ENCODE results near the gene MS4A10. TPM values are rescaled to one million over a fixed set of nuclear protein-coding genes. Genes with fewer than 3 reads are reported as not detected.

The MS4A10 gene
- total and polyA plus RNA-seq, 10 of the 15 experiments (the other 5 are each of a cell fraction or from before 2014, with no cell fraction given): not detected

DNA sequence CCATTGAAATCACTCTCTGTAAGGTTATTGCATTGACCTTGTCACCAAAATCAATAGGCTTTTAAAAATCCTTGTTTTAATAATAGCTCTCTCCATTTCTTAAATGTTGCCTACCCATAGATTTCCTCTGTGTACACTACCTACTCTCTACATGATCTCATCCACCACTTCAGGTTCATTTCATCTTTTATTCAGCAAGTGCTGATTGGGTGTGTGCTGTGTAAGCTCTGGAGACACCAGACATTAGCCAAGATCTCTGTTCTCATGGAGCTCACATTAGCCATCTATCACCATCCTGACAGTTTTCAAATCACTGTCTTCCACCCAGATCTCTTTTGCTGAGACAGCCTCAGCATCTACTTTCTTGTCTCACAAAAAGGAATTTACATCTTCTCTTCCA lies 4.4 kb upstream of the MS4A10 start:
- no peaks in the 10 kb centered on the region for H3K36me3 ChIP-seq (ENCODE audit: control insufficient read depth in 2 of 2, insufficient read depth in 2 of 2, low read length in 1 of 2)
- no TSS peak for BruUV-seq (replicated peaks)
- no peaks in the 10 kb centered on the region for H4K20me1 ChIP-seq (ENCODE audit: control insufficient read depth, insufficient read depth)
- in situ Hi-C loops (cut with MboI) (no loop called here), intact Hi-C loops (cut with micrococcal nuclease; ENCODE audit: unreplicated experiment) (no loop called here)
- H3K4me1 ChIP-seq (ENCODE audit: control insufficient read depth, insufficient read depth, low read length): peaks cover 7% of the 10 kb centered on the region
- RAD21 ChIA-PET (ENCODE audit: unreplicated experiment): interaction anchor here (1.0 to 1.9 kb wide), 4 partner anchors 9 to 42 kb away, joined by 3 to 8 read pairs (median 6); no protein-coding TSS in a partner anchor
- no peak overlapping the region for H3K27ac ChIP-seq (ENCODE audit: control insufficient read depth, insufficient read depth)
- no peak overlapping the region for H3K9ac ChIP-seq (ENCODE audit: control insufficient read depth, insufficient read depth, low read length)
- ATAC-seq (no peak), DNase-seq (ENCODE audit: low read depth, low spot score) (no peak), FAIRE-seq (no peak)
- CTCF ChIA-PET: interaction anchor here (1.0 to 9.3 kb wide), 4 partner anchors 10 to 119 kb away, joined by 3 to 184 read pairs (median 31); no protein-coding TSS in a partner anchor
- no peaks in the 10 kb centered on the region for H3K79me2 ChIP-seq (ENCODE audit: control insufficient read depth, insufficient read depth, low read length)
- H3K9me3 ChIP-seq (replicated peaks; ENCODE audit: control insufficient read depth, insufficient read depth, low read length): no peaks in the 10 kb centered on the region
- no peak overlapping the region for H2AFZ ChIP-seq (ENCODE audit: control insufficient read depth, low read depth, low read length)
- TF ChIP-seq ETV6 (conservative IDR thresholded peaks at IDR 0.05 in 1 of 2, IDR thresholded peaks at IDR 0.05 in 1 of 2; ENCODE audit: borderline replicate concordance in 1 of 2, low read depth in 1 of 2): no peak
- TF ChIP-seq ZSCAN29 (IDR thresholded peaks at IDR 0.05): no peak
- no peak for TF ChIP-seq RUNX3 (IDR thresholded peaks at IDR 0.05; ENCODE audit: low read length)
- TF ChIP-seq, protein P1, sequence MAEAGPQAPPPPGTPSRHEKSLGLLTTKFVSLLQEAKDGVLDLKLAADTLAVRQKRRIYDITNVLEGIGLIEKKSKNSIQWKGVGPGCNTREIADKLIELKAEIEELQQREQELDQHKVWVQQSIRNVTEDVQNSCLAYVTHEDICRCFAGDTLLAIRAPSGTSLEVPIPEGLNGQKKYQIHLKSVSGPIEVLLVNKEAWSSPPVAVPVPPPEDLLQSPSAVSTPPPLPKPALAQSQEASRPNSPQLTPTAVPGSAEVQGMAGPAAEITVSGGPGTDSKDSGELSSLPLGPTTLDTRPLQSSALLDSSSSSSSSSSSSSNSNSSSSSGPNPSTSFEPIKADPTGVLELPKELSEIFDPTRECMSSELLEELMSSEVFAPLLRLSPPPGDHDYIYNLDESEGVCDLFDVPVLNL (IDR thresholded peaks at IDR 0.05; ENCODE audit: low read depth, low read length): no peak
- TF ChIP-seq RAD51 (IDR thresholded peaks at IDR 0.05): no peak
- TF ChIP-seq, protein P2, sequence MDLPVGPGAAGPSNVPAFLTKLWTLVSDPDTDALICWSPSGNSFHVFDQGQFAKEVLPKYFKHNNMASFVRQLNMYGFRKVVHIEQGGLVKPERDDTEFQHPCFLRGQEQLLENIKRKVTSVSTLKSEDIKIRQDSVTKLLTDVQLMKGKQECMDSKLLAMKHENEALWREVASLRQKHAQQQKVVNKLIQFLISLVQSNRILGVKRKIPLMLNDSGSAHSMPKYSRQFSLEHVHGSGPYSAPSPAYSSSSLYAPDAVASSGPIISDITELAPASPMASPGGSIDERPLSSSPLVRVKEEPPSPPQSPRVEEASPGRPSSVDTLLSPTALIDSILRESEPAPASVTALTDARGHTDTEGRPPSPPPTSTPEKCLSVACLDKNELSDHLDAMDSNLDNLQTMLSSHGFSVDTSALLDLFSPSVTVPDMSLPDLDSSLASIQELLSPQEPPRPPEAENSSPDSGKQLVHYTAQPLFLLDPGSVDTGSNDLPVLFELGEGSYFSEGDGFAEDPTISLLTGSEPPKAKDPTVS (IDR thresholded peaks at IDR 0.05; ENCODE audit: low read depth, low read length): no peak
- no peak for TF ChIP-seq ATF7 (IDR thresholded peaks at IDR 0.05; ENCODE audit: low read depth)
- TF ChIP-seq MEF2A (IDR thresholded peaks at IDR 0.05; ENCODE audit: insufficient read depth, low read depth, low read length): no peak
- TF ChIP-seq CBX3 (IDR thresholded peaks at IDR 0.05; ENCODE audit: borderline replicate concordance, low read depth): no peak
- no peak overlapping the region for H3K4me2 ChIP-seq (ENCODE audit: control insufficient read depth, insufficient read depth)
- H3K27me3 ChIP-seq (replicated peaks in 1 of 2; ENCODE audit: control insufficient read depth in 2 of 2, insufficient read depth in 2 of 2, low read length in 1 of 2): no peaks in the 10 kb centered on the region
- SMC1A ChIA-PET (ENCODE audit: uncharacterized antibody, unreplicated experiment): interaction anchor here (1.0 to 12.5 kb wide), 5 partner anchors 17 to 108 kb away, joined by 3 to 143 read pairs (median 46); no protein-coding TSS in a partner anchor
- no peak overlapping the region for H3K4me3 ChIP-seq
- POLR2A ChIA-PET: no interaction called here
